Measurements from ENCODE around the gene DDRGK1.
"Not testable (repeated sequence)": the region's sequence is repeated elsewhere in the genome, so short reads cannot be mapped to it uniquely, and the experiment has no call there.

DDRGK1 gene

DNA sequence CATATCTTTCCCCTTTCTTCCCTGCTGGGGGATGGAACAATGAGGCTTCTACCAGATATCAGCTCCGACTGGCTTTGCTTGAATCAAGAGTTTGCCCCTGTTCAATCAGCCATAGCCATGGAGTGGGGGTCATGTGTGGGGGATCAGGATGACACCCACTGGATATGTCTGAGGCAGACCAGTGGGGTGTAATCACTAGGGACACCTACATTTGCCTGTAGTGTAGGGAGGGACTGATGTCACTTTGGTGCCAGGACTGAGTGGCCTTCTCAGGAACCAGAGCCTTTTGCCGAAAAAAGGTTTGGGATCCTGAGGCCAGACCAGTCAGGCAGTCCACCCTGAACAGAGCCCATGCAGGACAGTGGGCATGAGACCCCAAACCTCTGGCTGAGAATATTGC, 5.9 kb upstream of the DDRGK1 start:
- no peak for DNase-seq

DNA sequence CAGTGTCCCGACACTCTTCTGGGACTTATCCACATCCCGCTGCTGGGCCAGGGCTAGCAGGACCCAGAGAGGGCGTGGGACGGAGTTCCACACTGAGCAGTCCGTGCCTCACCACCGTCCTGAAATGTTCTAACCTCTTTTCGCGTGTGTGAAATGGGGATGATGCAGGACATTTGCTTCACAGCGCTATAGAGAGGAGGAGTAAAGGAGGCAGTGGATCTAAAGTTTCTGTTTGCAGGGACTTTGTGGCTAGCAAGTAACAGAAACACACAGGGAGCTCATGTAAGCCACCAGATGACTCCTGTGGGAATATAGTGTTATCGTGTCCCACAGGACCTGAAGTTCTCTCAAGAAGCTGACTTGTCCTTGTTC, 5.5 kb upstream of the DDRGK1 start:
- DNase-seq: no peak

DNA sequence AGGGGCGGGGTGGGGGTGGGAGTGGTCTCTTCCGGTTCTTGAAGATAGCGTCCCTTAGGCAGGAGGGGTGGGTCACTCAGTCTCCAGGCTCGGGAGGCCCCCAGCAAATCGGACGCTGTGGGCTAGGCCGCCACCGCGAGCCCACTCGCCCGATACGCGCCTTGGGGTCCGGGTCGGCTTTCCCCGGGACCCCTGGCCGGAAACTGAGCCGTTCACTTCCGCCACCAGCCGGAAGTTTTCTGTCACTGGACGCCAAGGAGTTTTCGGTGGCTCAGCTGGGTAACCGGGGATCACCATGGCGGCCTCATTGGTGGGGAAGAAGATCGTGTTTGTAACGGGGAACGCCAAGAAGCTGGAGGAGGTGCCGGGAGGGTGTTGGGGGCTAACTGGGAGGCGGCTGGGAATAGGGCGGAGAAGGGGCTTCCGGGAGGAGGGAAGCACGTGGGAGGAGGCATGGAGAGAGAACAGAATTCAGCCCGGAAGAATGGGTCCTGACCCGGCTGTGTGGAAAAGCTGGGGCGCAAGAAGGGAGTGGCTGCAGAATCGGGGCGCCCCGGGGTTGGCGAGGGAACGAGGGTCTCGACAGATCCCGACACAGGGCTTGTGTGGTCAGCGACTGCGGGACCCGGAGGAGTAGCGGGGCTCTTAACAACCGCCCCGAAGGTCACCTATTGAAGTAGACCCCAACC, 4.9 kb upstream of the DDRGK1 start, which contains the start of gene ITPA:
TSS of gene ITPA (plus strand) at position 242 of the 689 bp plus-strand sequence. CDS start at position 296, 54 bp downstream.
- DNase-seq: peak; percentile 17 to 38 (median 26)

DNA sequence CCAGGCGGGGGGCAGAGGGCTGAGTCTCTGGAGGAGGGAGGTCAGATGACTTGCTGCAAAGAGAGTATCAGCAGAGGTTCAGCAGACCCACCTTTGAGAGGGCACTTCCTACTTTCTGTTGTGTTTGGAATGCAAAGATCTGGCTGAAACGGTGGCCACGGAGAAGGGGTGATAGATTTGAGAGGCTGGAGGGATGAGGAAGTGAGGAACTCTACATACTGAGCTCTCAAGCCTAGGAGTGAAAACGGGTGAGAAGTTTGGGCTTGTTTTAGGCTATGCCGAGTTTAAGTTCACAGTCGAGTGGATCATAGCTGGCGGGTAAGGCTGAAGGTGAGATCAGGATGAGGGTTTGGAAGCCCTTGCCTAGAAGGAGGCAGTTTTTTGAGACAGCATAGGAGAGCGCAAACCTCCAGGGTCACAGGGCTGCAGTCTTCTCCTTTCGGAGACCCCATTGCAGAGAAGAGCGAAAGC, 4.3 kb upstream of the DDRGK1 start:
- DNase-seq: no peak

DNA sequence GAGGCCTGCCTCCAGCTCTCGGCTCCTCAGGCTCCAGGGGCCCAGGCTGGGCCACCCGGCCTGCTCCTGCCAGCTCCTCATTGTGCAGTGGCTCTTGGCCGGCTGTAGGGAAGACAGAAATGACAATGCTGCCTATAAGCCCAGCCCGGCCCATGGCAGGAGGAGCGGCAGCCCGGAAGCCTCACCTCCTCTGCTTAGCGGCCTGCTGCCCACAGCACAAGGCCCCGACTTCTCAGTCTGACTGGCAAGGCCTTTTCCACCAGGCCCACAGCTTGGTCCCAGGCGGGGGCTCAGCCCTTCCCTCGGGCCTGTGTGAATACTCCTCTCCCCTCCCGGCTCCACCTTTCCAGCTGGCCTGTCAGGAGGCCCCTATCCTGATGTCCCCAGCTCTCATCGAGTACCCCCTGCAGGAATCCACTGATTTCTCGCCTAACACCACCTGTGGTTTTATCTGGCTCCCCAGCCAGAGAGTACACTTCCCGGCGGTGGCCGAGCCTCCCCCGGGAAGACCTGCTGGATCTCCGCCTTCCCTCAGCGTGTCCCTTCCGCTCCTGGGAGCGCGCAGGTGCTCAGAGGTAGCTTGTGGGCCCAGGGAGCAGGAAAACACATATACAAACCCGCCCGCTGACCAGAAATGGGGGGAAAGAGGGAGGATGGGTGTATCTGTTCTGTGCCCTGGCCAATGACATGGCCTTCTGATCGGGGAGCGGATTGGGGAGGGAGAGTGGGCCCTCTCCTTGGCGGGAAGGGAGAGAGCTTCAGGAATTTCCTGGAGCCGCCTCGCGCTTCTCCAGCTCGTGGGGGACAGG, 963 bp downstream of the DDRGK1 start:
- peak in 1 of 4 experiments; percentile 10 for DNase-seq

DNA sequence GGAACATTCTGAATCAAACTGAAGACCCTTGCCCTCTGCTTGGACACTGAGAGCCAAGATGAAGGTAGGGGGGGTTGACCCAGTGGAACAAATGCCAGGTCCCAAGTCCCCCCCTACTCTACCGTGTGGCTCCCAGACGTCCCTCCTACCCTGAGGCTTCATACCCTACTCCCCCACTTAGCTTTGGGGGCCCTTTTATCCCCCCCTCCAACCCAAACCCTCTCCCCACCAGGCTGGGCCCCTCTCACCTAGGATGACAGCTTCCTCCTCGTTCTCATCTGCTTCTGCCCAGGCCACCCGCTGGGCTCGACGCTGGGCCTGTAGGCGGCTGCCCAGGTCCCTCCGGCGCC, 1.5 kb downstream of the DDRGK1 start:
- DNase-seq: no peak

GRCh38 chr20:3199976-3200755, 4.3 kb downstream of the DDRGK1 start:
- no peak for DNase-seq

DNA sequence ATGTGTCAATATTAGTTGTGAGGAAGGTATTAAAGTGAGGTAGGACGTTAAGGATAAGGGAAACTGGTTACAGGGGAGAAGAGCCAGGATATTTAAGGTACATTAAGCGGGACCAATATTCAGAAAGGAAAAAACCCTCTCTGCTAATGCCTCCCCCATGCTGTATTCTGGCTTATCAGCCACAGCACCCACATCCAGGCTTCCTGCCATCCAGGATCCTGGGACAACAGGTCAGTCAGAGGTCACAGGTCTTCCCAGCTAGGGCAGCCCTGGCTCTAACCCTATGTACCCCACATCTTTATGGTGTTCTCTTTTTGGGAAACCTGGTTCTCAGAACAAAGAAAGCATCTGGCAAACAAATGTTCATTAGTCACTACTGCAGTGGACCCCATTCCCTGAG, 5.3 kb downstream of the DDRGK1 start:
- no peak for DNase-seq

DNA sequence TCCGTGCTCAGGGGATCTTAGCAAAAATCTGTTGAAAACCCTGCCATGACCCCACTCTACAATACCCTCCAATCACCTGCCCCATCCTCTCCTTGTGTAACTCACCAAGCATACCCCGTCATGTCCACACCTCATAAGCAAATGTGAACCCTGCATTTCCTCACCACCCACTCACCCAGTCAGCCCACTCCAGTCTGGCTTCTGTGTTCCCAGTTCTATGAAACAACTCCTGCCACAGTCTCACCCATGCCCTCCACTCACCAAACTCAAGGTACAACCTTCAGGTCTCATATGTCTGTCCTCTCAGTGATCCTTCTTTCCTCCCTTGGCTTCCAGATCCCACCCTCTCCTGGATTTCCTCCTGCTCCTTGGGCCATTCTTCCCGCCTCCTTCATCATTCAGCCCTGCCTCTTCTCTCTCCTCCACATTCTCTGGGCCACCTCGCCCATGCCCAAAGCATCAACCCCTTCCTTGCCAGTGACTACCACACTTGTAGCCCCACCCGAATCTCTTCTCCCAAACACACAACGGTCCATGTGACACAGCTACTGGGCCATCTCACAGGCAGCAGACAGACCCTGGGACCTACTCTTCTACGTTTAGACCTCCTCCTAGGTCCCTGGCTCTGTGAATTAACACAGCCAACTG, 8.8 kb downstream of the DDRGK1 start:
- DNase-seq: no peak

DNA sequence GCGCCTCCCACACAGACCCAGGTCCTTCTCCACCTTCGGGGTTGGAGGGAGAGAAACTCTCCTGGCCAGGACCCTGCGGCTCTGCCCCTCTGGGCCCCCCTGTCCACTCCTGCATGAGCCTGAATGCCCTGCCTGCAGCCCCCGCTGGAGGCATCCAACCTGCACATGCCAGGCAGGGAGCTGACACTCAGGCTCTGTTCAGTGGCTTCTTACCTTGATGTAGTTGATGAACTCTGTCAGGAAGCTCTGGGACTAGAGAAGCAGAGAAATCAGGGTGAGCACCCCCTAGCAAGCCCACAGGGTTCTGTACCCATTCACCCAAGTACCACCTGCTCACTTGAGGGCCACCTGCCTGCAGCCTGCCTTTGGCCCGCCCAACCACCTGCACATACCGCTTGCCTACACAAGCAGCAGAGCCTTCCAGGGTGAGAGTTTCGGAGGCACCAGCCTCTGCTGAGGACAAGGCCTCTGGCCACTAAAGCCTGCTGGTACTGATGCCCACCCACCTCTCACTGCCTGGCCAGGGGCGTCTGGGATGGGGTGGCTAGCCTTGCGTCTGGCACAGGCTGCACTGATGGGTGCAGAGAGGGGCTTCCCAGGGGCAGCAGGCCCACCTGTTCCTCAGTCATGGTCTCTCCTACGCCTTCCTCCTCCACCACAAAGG, 9.7 kb downstream of the DDRGK1 start:
- no peak for DNase-seq

- no peak for DNase-seq
Observed at GRCh38 chr20:3193806-3194616, 10.5 kb downstream of the DDRGK1 start.

DNA sequence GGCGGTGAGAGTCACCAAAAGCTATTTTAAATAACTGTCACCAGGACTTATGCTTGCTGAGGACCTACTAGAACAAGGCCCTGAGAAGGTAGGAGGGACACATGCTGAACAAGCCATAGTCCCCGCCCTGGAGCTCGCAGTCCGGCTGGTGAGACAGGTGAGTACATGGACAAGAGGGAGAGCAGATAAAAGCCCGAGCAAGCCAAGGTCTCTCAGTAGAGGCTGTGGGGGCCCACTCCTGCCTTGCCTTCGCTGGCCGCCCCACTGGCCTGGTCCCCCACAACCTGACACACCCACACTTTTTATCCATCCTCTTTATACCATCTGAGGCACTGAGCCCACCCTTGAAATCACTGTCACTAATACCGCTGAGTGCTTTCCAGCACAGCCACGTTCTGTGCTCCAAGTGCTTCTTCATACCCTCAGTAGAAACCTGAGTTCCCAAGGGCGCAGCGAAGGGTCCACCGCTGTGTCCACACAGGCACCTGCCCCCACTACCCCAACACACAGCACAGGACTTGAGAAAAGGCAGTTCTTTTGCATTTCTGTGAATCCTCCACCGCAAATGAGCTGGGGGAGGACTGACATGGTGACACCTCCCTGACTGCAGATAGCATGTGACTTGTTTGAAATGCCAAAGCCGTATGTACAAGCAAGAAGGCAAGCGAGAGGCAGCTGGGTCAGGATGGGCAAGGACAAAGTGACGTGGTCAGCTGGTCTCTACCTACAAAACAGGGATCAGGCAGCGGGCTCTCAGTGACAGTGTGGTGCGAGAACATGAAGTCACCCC, 12.1 kb downstream of the DDRGK1 start:
- DNase-seq: no peak

- DNase-seq: no peak
Observed at GRCh38 chr20:3190681-3191111, 13.8 kb downstream of the DDRGK1 start.

DNA sequence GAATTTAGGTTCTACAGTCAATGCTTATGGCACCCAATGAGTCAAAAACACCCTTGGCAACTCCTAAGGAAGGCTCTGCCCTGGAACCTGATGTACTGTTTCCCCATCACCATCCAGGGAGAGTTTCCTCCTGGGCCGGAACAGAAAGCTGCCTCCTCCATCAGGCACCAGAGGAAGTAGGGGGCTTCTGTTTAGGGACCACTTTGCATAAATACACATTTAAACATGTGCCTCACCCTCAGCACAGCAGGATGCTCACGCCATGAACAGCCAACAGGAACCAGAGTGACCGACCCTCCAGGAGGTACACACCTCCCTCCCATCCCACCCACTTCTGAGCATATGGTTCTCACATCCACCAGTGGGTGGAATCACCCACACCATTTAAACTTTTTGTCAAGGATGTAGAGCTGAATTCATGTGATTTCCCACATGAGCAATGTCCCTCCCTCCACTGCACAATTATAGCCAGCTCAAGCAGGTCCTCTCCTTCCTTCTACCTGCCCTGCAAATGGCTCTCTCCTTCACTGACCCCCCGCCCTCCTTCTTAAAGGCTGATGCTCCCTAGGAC, 14.8 kb downstream of the DDRGK1 start:
- no peak for DNase-seq

GRCh38 chr20:3188823-3189413, 15.6 kb downstream of the DDRGK1 start:
- DNase-seq: no peak

DNA sequence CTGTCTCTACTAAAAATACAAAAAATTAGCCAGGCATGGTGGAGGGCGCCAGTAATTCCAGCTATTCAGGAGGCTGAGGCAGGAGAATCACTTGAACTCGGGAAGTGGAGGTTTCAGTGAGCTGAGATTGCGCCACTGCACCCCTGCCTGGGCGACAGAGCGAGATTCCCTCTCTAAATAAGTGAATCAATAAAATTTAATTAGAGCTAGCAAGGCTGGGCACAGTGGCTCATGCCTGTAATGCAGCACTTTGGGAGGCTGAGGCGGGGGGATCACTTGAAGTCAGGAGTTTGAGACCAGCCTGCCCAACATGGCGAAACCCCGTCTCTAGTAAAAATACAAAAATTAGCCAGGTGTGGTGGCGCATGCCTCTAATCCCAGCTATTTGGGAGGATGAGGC, 16.6 kb downstream of the DDRGK1 start:
- not testable (repeated sequence) for DNase-seq

DNA sequence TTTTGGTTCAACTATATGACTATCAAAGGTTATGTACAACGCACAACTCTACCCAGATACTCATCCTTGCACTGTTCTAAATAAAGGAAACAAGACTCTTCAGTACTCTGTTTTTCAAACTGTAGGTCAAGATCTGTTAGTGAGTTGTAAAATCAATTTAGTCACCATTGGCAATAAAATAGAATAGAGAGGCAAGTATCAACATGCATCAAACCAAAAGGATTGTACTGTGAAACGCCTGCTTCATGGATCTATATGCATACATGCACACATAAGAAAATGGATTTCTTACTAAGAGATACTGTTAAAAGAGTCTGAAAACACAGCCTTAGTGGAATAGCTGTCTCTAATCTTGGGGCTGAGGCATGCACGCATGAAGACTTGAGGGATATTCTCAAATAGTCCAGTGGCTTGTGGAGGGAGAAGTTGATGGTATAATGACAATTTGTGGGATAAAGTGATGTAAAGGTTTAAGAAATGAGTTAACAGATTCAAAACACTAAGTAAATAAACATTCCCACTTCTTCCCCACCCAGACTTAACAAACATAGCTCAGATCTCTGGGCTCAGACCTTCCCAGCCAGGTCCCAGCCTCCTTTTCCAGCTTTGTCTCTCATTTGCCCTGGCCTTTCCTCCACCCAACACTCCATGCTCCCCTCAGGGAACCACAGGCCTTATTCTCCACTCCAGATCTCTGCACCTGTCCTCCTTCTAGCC, 20.4 kb downstream of the DDRGK1 start:
- DNase-seq: no peak

DNA sequence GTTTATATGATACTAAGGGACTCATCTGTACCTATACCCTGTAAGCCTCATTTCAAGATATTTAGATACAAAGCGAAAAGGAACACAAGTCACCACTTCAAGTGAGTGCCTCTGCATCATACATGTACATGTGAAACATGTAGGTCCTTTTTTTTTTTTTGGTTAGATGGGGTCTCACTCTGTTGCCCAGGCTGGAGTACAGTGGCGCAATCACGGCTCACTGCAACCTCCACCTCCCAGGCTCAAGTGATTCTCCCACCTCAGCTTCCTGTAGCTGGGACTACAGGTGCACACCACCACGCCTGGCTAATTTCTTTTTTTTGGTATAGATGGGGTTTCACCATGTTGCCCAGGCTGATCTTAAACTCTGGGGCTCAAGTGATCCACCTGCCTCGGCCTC, 22.1 kb downstream of the DDRGK1 start:
- DNase-seq: not testable (repeated sequence)

DNA sequence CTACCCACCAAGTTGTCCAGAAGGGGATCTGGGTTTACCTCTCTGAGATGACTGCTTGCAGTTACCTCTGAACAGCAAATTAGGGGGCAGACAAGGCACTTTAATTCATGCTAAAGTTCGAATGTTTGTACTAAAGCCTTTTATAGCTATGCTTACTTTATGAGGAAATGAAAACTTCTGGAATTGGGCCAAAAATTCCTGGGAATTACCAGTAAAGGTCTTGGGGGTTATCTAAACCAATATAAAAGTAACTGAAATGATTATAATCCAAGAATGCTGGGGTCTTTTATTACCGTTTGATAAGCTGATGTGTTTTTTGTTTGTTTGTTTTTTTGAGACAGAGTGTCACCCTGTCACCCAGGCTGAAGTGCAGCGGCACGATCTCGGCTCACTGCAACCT, 23.2 kb downstream of the DDRGK1 start:
- no peak for DNase-seq

Data from activated CD4-positive, CD25-positive, alpha-beta regulatory T cell (primary cell).